Lower leg skin (tissue), 4 donors: ENCODE data around the gene TMEM87B. TPM values are rescaled to one million over a fixed set of nuclear protein-coding genes. Genes with fewer than 3 reads are reported as not detected.
"Not testable (repeated sequence)": the region's sequence is repeated elsewhere in the genome, so short reads cannot be mapped to it uniquely, and the experiment has no call there.

Experiments
- DNase-seq, 2 donors: peaks; one replicate each; pipeline ENCODE4 v3.0.0-alpha.2; 2019; ENCODE audit warnings: low spot score in 2 of 2
- H3K4me3 ChIP-seq: fragments of 200-600 bp; sonication (generic); 2 replicates; pipeline ENCODE4 v1.5.1; 2017; ENCODE audit warnings: mild to moderate bottlenecking, low read depth; ENCODE audit not compliant: poor library complexity, severe bottlenecking
- POLR2A ChIP-seq, 2 donors: fragments of 450-650 bp; IDR thresholded peaks; one replicate each; pipeline ENCODE4 v1.6.1; 2016 to 2017; ENCODE audit warnings: antibody characterized with exemption in 2 of 2, mild to moderate bottlenecking in 1 of 2, moderate library complexity in 1 of 2
- WGBS, 2 donors: methylation state at CpG; one replicate each; pipeline ENCODE4 v1.1.5; 2018; 5-methylcytosine and 5-hydroxymethylcytosine counted together
- intact Hi-C: fragments of 100-400 bp; cut with DNase I; formaldehyde crosslinking; loops from one replicate; pipeline ENCODE4 v1.15.0; 2023; ENCODE audit warnings: low total_unique reads
- total RNA-seq, 4 donors: library from RNA; depleted of rRNA; stranded (reverse); fragments of >200 nt; gene quantifications; one replicate each; pipeline ENCODE4 v1.1.0, GENCODE V29; 2016
- TF ChIP-seq, protein P1 (sequence below), 3 donors: fragments of 450-650 bp; IDR thresholded peaks; one replicate each; pipeline ENCODE4 v1.5.1; 2016; ENCODE audit warnings: antibody characterized with exemption in 3 of 3, mild to moderate bottlenecking in 3 of 3, moderate library complexity in 2 of 3

Gene TMEM87B
- total RNA-seq, 4 donors from 2014 or later, result 21.5 to 27.0 (median 24.7) TPM

DNA sequence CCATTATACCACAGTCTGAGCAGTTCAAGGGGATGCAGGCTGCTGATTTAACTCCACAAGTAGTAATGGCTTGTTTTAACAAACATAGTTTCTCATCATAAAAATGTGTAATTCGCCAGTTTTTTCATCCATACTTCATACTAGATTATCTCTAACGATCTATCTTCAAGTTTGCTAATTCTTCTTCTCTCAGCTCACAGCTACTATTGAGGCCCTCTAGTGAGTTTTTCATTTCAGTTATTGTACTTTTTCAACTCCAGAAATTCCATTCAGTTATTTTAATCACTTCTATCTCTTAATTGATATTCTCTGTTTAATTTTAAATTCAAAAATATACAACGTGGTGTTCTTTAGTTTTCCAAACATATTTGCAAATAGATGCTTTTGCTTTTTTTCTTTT is 20.1 kb upstream of the TMEM87B start:
- intact Hi-C loops, result no loop called here
- no peak for DNase-seq
- TF ChIP-seq, protein P1, sequence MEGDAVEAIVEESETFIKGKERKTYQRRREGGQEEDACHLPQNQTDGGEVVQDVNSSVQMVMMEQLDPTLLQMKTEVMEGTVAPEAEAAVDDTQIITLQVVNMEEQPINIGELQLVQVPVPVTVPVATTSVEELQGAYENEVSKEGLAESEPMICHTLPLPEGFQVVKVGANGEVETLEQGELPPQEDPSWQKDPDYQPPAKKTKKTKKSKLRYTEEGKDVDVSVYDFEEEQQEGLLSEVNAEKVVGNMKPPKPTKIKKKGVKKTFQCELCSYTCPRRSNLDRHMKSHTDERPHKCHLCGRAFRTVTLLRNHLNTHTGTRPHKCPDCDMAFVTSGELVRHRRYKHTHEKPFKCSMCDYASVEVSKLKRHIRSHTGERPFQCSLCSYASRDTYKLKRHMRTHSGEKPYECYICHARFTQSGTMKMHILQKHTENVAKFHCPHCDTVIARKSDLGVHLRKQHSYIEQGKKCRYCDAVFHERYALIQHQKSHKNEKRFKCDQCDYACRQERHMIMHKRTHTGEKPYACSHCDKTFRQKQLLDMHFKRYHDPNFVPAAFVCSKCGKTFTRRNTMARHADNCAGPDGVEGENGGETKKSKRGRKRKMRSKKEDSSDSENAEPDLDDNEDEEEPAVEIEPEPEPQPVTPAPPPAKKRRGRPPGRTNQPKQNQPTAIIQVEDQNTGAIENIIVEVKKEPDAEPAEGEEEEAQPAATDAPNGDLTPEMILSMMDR (IDR thresholded peaks at IDR 0.05), result no peak
- TF ChIP-seq POLR2A (IDR thresholded peaks at IDR 0.05), result no peak
- H3K4me3 ChIP-seq, result no peak overlapping the region
- WGBS, 2 donors, result 63 to 94% methylated on average over 3 of the region's 3 CpGs

DNA sequence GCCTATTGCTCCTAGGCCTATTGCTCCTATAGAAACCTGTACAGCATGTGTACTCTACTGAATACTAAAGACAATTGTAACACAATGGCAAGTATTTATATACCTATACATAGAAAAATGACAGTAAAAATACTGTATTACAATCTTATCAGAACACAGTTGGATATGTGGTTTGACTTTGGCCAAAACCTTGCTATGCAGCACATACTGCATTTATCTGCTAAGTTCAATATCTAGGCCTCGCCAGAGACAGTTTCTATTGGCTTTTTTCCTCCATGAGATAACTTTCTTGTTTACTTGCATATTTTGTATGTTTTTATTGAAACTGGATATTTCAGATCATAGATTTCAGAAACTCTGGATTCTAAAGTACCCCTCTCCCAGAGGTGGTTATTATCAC is 19.3 kb upstream of the TMEM87B start:
- no peak for DNase-seq
- no peak overlapping the region for H3K4me3 ChIP-seq
- TF ChIP-seq, protein P1 (IDR thresholded peaks at IDR 0.05), result no peak
- TF ChIP-seq POLR2A (IDR thresholded peaks at IDR 0.05), result no peak
- intact Hi-C loops, result no loop called here
- 97 to 100% methylated on average over 1 of the region's 1 CpG for WGBS, 2 donors

DNA sequence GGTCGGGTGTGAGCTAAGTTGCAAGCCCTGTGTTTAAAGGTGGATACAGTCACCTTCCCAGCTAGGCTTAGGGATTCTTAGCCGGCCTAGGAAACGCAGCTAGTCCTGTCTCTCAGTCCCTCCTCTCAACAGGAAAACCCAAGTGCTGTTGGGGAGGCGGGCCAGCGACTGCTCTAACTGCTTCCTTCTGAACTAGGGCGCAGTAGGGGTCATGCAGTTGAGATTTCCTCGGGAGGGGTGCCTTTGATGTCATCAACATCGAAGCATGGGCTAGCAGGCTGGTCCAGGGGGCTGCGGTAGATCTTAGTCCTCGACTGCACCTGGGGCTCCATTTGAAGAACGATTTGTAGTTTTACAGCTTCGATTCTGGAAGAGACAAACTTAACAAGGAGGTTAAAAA is 15.5 kb upstream of the TMEM87B start:
- DNase-seq, intact Hi-C loops, H3K4me3 ChIP-seq: not testable (repeated sequence)
- 87 to 93% methylated on average over 11 to 12 of the region's 12 CpGs for WGBS, 2 donors

DNA sequence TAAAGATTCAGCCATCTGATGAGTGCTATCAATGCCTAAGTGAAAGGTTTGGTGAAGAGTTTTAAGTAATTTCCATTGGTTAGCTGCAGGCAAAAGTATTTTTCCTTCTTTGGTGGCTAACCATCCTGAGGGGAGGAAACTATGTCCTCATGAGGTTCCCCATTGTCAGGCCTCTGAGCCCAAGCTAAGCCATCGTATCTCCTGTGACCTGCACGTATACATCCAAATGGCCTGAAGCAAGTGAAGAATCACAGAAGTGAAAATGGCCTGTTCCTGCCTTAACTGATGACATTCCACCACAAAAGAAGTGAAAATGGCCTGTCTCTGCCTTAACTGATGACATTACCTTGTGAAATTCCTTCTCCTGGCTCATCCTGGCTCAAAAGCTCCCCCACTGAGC is 15.0 kb upstream of the TMEM87B start:
- H3K4me3 ChIP-seq, DNase-seq, intact Hi-C loops: not testable (repeated sequence)
- 86 to 96% methylated on average over 2 of the region's 2 CpGs for WGBS, 2 donors

DNA sequence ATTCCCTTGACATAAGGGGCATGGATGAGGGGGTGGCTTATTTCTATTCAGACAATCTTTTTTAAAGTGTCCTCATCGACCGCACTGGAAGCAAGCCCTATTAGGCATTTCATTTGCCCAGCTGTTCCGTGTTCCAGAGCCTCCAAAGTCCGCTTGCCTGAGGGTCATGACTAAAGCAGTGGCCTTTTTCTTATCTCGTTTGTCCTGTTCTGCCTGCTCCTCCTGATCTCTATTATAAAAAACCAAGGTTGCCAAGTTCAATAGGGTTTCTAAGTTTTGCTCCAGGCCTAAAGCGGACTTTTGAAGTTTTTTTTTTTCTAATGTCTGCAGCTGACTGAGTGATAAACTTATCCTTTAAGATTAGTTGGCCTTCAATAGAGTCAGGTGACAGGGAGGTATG is 13.6 kb upstream of the TMEM87B start:
- WGBS, 2 donors, result 49 to 69% methylated on average over 6 of the region's 6 CpGs

DNA sequence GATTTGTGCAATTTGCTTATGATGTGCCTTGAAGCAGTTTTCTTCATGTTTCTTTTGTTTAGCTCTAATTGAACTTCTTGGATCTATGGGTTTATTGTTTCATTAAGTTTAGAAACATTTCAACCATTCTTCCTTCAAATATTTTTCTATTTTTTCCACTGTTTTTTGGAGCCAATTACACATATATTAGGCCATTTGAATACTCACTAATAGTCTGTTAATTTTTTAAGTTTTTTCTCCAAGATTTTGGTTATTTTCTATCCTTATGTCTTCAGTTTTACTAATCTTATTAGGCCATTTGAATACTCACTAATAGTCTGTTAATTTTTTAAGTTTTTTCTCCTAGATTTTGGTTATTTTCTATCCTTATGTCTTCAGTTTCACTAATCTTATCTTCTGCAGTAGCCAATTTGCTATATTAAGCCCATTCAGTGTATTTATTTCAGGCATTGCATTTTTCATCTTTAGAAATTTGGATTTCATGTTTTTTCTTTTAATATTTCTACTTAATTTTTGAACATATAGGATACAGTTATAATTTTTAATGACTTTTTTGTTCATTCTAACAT is 9.5 kb upstream of the TMEM87B start:
- no peak overlapping the region for H3K4me3 ChIP-seq
- intact Hi-C loops, result loop anchor here (5.0 kb wide), 1 partner anchor 148 kb away; the partner anchor contains the start of gene MERTK
- DNase-seq, result no peak
- no peak for TF ChIP-seq POLR2A (IDR thresholded peaks at IDR 0.05)
- TF ChIP-seq, protein P1 (IDR thresholded peaks at IDR 0.05), result no peak

More for the DNA sequence above, 13.6 kb upstream of the TMEM87B start:
- intact Hi-C loops, DNase-seq, H3K4me3 ChIP-seq: not testable (repeated sequence)

DNA sequence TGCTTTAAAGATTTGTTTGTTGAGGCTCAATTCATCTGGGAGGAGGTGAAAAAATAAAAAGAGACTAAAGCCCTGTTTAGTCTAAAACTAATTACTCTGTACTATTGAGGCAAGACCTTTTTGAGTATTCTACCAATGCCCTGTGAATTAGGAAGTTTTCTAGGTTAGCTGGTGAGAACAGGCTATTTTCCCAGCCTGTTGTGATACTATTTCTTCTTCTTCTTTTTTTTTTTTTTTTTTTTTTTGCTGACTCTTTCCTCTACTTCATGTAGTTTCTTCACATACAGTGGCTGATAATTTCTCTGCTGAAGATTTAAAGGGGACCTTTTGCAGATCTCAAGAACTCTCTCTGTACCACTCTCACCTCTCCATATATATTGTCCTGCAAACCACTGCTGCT is 8.8 kb upstream of the TMEM87B start:
- TF ChIP-seq, protein P1 (IDR thresholded peaks at IDR 0.05), result no peak
- no peak for TF ChIP-seq POLR2A (IDR thresholded peaks at IDR 0.05)
- H3K4me3 ChIP-seq, result no peak overlapping the region
- no peak for DNase-seq
- intact Hi-C loops, result loop anchor here (5.0 kb wide), 1 partner anchor 149 kb away; the partner anchor contains the start of gene MERTK
